Cerebellar cortex (tissue), 1 donor: Measurements from ENCODE around the gene TPRG1.

Experiments used
- DNase-seq: peaks from one replicate; pipeline ENCODE4 v3.0.0-alpha.2; 2015; ENCODE audit warnings: low spot score

Gene TPRG1

GRCh38 chr3:189171707-189172106, at the start of gene TPRG1:
TSS of gene TPRG1 (plus strand) at chr3:189171971. CDS start at chr3:189207385, 35,414 bp downstream.
- DNase-seq = no peak

- no peak for DNase-seq
These were observed 49.7 kb upstream of the TPRG1 start for GRCh38 chr3:189122110-189122509.

GRCh38 chr3:189122526-189123205, 49.1 kb upstream of the TPRG1 start:
- DNase-seq = no peak

- peak; percentile 85 for DNase-seq
These were observed 48.0 kb upstream of the TPRG1 start for GRCh38 chr3:189123595-189124387.

GRCh38 chr3:189132231-189132671, 39.5 kb upstream of the TPRG1 start:
- no peak for DNase-seq

GRCh38 chr3:189132839-189133238, 38.9 kb upstream of the TPRG1 start:
- no peak for DNase-seq

GRCh38 chr3:189133768-189134167, 38.0 kb upstream of the TPRG1 start:
- DNase-seq = no peak

GRCh38 chr3:189137416-189137815, 34.4 kb upstream of the TPRG1 start:
- DNase-seq = no peak

GRCh38 chr3:189138901-189139610, 32.7 kb upstream of the TPRG1 start:
- DNase-seq = peak; percentile 47

- peak; percentile 81 for DNase-seq
These were observed 32.2 kb upstream of the TPRG1 start for GRCh38 chr3:189139611-189139940.

- peak; percentile 34 for DNase-seq
These were observed 29.2 kb upstream of the TPRG1 start for GRCh38 chr3:189142527-189142926.

- DNase-seq = no peak
These were observed 28.4 kb upstream of the TPRG1 start for GRCh38 chr3:189143321-189143720.

- DNase-seq = no peak
These were observed 28.0 kb upstream of the TPRG1 start for GRCh38 chr3:189143771-189144170.

GRCh38 chr3:189144645-189145044, 27.1 kb upstream of the TPRG1 start:
- no peak for DNase-seq

- no peak for DNase-seq
These were observed 24.9 kb upstream of the TPRG1 start for GRCh38 chr3:189146848-189147247.

GRCh38 chr3:189148081-189148507, 23.7 kb upstream of the TPRG1 start:
- DNase-seq = peak; percentile 80

GRCh38 chr3:189149203-189149602, 22.6 kb upstream of the TPRG1 start:
- no peak for DNase-seq

- DNase-seq = peak; percentile 99
These were observed 14.4 kb upstream of the TPRG1 start for GRCh38 chr3:189157232-189158007.

GRCh38 chr3:189158034-189158433, 13.7 kb upstream of the TPRG1 start:
- no peak for DNase-seq

GRCh38 chr3:189160519-189161309, 11.1 kb upstream of the TPRG1 start:
- no peak for DNase-seq

GRCh38 chr3:189165092-189165612, 6.6 kb upstream of the TPRG1 start:
- DNase-seq = no peak
